ENCODE results near the gene BCL2.

DNA sequence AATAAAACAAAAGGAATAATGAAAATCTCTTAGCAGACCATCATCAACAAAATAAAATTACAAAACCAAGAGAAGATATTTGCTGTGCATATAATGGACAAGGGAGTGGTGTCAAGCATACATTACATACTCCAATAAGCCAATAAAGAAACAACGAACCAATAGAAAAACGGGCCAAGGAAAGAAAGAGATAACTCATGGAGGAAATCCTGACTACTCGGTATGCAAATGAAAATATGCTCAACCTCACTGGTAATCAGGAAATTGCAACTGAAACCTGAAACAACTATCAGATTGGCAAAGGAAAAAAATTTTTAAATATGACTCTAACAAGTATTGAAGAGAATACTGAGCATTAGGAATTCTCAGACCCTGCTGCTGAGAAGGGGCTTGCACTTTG lies 84.7 kb downstream of the BCL2 start:
- TF ChIP-seq, protein P1, sequence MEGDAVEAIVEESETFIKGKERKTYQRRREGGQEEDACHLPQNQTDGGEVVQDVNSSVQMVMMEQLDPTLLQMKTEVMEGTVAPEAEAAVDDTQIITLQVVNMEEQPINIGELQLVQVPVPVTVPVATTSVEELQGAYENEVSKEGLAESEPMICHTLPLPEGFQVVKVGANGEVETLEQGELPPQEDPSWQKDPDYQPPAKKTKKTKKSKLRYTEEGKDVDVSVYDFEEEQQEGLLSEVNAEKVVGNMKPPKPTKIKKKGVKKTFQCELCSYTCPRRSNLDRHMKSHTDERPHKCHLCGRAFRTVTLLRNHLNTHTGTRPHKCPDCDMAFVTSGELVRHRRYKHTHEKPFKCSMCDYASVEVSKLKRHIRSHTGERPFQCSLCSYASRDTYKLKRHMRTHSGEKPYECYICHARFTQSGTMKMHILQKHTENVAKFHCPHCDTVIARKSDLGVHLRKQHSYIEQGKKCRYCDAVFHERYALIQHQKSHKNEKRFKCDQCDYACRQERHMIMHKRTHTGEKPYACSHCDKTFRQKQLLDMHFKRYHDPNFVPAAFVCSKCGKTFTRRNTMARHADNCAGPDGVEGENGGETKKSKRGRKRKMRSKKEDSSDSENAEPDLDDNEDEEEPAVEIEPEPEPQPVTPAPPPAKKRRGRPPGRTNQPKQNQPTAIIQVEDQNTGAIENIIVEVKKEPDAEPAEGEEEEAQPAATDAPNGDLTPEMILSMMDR (IDR thresholded peaks at IDR 0.05), result no peak
- TF ChIP-seq ZFX (IDR thresholded peaks at IDR 0.05; ENCODE audit: borderline replicate concordance), result no peak
